ENCODE results near the gene DERL2.
"Not testable (repeated sequence)": the region's sequence is repeated elsewhere in the genome, so short reads cannot be mapped to it uniquely, and the experiment has no call there.

DERL2 gene

GRCh38 chr17:5437721-5438317 lies 48.2 kb downstream of the DERL2 start:
- no peak for DNase-seq (ENCODE audit: low read depth in 3 of 3)

DNA sequence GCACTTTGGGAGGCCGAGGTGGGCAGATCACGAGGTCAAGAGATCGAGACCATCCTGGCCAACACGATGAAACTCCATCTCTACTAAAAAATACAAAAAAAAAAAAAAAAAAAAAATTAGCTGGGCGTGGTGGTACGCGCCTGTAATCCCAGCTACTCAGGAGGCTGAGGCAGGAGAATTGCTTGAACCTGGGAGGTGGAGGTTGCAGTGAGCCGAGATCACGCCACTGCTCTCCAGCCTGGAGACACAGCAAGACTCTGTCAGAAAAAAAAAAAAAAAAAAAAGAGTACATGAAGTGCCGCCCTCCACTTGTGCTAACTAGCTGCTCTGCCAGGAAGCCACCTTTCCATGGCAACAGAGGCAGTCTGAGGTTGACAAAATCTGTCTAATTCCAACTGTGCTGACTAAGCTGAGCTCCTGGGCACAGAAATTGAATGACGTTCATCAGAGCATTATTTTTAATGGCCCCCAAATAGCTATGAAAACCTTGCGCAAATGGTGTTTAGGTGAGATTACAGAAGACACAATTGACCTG lies 50.1 kb downstream of the DERL2 start:
- not testable (repeated sequence) for DNase-seq (ENCODE audit: low read depth in 3 of 3)

GRCh38 chr17:5434984-5435383 lies 51.0 kb downstream of the DERL2 start:
- DNase-seq (ENCODE audit: low read depth in 3 of 3): no peak

GRCh38 chr17:5431949-5432556 lies 53.9 kb downstream of the DERL2 start:
- no peak for DNase-seq (ENCODE audit: low read depth in 3 of 3)

GRCh38 chr17:5431234-5431633 lies 54.7 kb downstream of the DERL2 start:
- DNase-seq (ENCODE audit: low read depth in 3 of 3): not testable (repeated sequence)

DNA sequence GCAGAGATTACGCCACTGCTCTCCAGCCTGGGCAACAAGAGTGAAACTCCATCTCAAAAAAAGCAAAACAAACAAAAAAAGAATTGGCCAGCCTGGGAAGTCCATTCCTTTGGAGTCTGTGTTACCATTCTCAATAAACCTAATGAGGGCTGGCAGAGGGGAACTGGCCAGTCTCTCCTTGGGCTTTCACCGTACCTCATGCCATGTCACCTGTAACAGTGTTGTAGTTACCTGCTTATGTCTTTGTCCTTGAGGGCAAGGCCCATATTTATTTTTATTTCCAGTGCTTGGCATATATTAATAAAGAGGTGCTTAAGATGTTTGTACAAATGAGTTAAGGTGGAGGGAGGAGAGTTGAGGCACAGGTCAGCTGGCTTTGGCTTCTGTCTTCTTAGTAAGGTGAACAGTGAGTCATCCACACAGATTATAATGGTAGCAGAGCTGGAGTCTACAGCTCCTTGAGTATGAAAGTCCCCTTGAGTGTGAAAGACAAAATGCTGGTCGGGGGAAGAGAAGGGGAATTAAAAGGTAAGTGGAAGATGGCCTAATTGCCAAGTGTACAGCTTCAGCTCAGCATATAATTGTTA lies 55.5 kb downstream of the DERL2 start:
- DNase-seq (ENCODE audit: low read depth in 3 of 3): no peak

- DNase-seq (ENCODE audit: low read depth in 3 of 3): no peak
These were observed 56.6 kb downstream of the DERL2 start for GRCh38 chr17:5429191-5429887.

DNA sequence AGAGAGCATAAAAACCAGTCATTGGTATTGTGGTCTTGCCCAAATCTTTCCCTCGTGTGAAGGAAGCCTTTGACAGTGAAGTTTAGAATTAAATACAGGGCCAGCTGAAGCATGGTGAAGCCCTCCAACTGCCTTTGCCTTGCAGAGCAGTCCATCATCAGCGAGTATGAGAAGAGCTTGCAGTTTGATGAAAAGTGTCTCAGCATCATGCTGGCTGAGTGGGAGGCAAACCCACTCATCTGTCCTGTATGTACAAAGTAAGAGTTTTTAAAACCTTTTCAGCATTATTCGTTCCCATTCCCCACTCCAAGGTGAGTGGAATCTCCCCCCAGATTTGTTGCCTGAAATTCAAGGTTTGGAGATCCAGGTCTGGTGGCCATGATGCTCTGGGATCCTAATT lies 60.2 kb downstream of the DERL2 start:
- no peak for DNase-seq (ENCODE audit: low read depth in 3 of 3)

GRCh38 chr17:5424909-5425308 lies 61.1 kb downstream of the DERL2 start:
- no peak for DNase-seq (ENCODE audit: low read depth in 3 of 3)

GRCh38 chr17:5422505-5422904 lies 63.5 kb downstream of the DERL2 start:
- DNase-seq (ENCODE audit: low read depth in 3 of 3): no peak
